ENCODE data around the gene PPP1R12B.
"Not testable (repeated sequence)": the region's sequence is repeated elsewhere in the genome, so short reads cannot be mapped to it uniquely, and the experiment has no call there.

GRCh38 chr1:202472347-202473124 is 124.0 kb downstream of the PPP1R12B start:
- not testable (repeated sequence) for TF ChIP-seq CTCF (conservative IDR thresholded peaks at IDR 0.05; ENCODE audit: low read depth, low read length); EZH2 (IDR thresholded peaks at IDR 0.05; ENCODE audit: borderline replicate concordance, low read depth, low read length, poor library complexity, severe bottlenecking)

Measured in A673 (cell line).